ENCODE measurements around the gene VPS4B.

The VPS4B gene

GRCh38 chr18:63346480-63347183, 75.6 kb downstream of the VPS4B start (continued):
- no peak for TF ChIP-seq ZNF558 (tag by site-specific recombination; IDR thresholded peaks at IDR 0.05)
- TF ChIP-seq REST (tag by site-specific recombination; IDR thresholded peaks at IDR 0.05) = no peak
- TF ChIP-seq ZNF433 (tag by site-specific recombination; IDR thresholded peaks at IDR 0.05; ENCODE audit: low read depth) = no peak
- no peak for TF ChIP-seq ZNF121 (tag by site-specific recombination; IDR thresholded peaks at IDR 0.05)
- TF ChIP-seq ZFP69B (tag by site-specific recombination; IDR thresholded peaks at IDR 0.05) = no peak
- no peak for TF ChIP-seq ZNF169 (tag by site-specific recombination; IDR thresholded peaks at IDR 0.05)
- no peak for TF ChIP-seq PATZ1 (tag by site-specific recombination; IDR thresholded peaks at IDR 0.05)
- no peak for TF ChIP-seq ZNF837 (tag by site-specific recombination; IDR thresholded peaks at IDR 0.05)
- no peak for TF ChIP-seq ZNF792 (tag by site-specific recombination; IDR thresholded peaks at IDR 0.05)

GRCh38 chr18:63346031-63346430, 76.2 kb downstream of the VPS4B start:
- Histone ChIP-seq H3K36me3 (ENCODE audit: control insufficient read depth in 2 of 2, insufficient read depth in 1 of 2, low read length in 2 of 2) (peaks cover 70 to 80% of the 10 kb centered on the region in 2 experiments), H3K9me3 (ENCODE audit: control insufficient read depth, insufficient read depth, low read depth, low read length) (no peaks in the 10 kb centered on the region), H3K4me3 (ENCODE audit: low read depth, low read length) (no peak overlapping the region), H3K27ac (ENCODE audit: extremely low read depth, low read depth, low read length) (no peak overlapping the region), H3K4me1 (ENCODE audit: control insufficient read depth, insufficient read depth, low read length) (no peaks in the 10 kb centered on the region)
- TF ChIP-seq ZNF658 (tag by site-specific recombination; IDR thresholded peaks at IDR 0.05) = no peak
- no peak for TF ChIP-seq ZNF513 (tag by site-specific recombination; IDR thresholded peaks at IDR 0.05)
- TF ChIP-seq YY2 (tag by site-specific recombination; IDR thresholded peaks at IDR 0.05) = no peak
- no peak for TF ChIP-seq ZNF280D (tag by site-specific recombination; IDR thresholded peaks at IDR 0.05)
- no peak for TF ChIP-seq SP3 (tag by site-specific recombination; IDR thresholded peaks at IDR 0.05)
- no peak for TF ChIP-seq BCL6B (tag by site-specific recombination; IDR thresholded peaks at IDR 0.05)
- no peak for TF ChIP-seq ZNF596 (tag by site-specific recombination; IDR thresholded peaks at IDR 0.05)
- TF ChIP-seq ZNF704 (tag by site-specific recombination; IDR thresholded peaks at IDR 0.05) = no peak
- no peak for TF ChIP-seq ZNF175 (tag by site-specific recombination; IDR thresholded peaks at IDR 0.05)
- TF ChIP-seq BCL11B (tag by site-specific recombination; IDR thresholded peaks at IDR 0.05; ENCODE audit: low read depth) = no peak
- TF ChIP-seq KLF10 (tag by site-specific recombination; IDR thresholded peaks at IDR 0.05) = no peak
- TF ChIP-seq ZSCAN16 (tag by site-specific recombination; IDR thresholded peaks at IDR 0.05) = no peak
- no peak for TF ChIP-seq ZNF623 (tag by site-specific recombination; IDR thresholded peaks at IDR 0.05)
- POLR2A ChIA-PET = no interaction called here
- CTCF ChIA-PET = interaction anchor here (0.9 to 1.0 kb wide), 2 partner anchors 94 to 172 kb away, joined by 3 read pairs; no protein-coding TSS in a partner anchor

Measured in HEK293 (cell line).